Peyer's patch (tissue), 4 donors: ENCODE results near the gene GGTLC2. TPM values are rescaled to one million over a fixed set of nuclear protein-coding genes. Genes with fewer than 3 reads are reported as not detected.
"Not testable (repeated sequence)": the region's sequence is repeated elsewhere in the genome, so short reads cannot be mapped to it uniquely, and the experiment has no call there.

Source experiments
- DNase-seq, 3 donors: peaks; one replicate each; pipeline ENCODE4 v3.0.0-alpha.2; 2017 to 2019
- H3K27ac ChIP-seq, 4 donors: fragments of 200-600 bp; sonication (generic); one replicate each; pipeline ENCODE4 v1.5.1; 2016 to 2019
- H3K27me3 ChIP-seq, 2 donors: fragments of 200-600 bp; sonication (generic); one replicate each; pipeline ENCODE4 v1.5.1; 2019
- H3K36me3 ChIP-seq, 3 donors: fragments of 200-600 bp; sonication (generic); one replicate each; pipeline ENCODE4 v1.5.1; 2016 to 2019
- H3K4me1 ChIP-seq, 4 donors: fragments of 200-600 bp; sonication (generic); one replicate each; pipeline ENCODE4 v1.5.1; 2016 to 2019
- H3K4me3 ChIP-seq, 4 donors: fragments of 200-600 bp; sonication (generic); 1 replicate in 3 of 4; 2 replicates in 1 of 4; pipeline ENCODE4 v1.5.1; 2016 to 2019; ENCODE audit warnings: mild to moderate bottlenecking in 1 of 4
- H3K9me3 ChIP-seq, 4 donors: fragments of 200-600 bp; sonication (generic); one replicate each; pipeline ENCODE4 v1.5.1; 2016 to 2019; ENCODE audit warnings: mild to moderate bottlenecking in 1 of 4
- CTCF ChIP-seq, 6 experiments: fragments of 450-650 bp in 4 of 6; fragments of 200-600 bp in 2 of 6; sonication (generic) in 1 of 6; IDR thresholded peaks; one replicate each; pipeline ENCODE4 v1.5.1; 2017 to 2019; ENCODE audit warnings: antibody characterized with exemption in 6 of 6, mild to moderate bottlenecking in 3 of 6, moderate library complexity in 1 of 6
- total RNA-seq, 4 donors: library from RNA; depleted of rRNA; stranded (reverse); fragments of >200 nt; gene quantifications; one replicate each; pipeline ENCODE4 v1.1.0, GENCODE V29; 2016

The GGTLC2 gene
- total RNA-seq, 4 donors from 2014 or later: not detected

- not testable (repeated sequence) for H3K9me3 ChIP-seq, H3K4me1 ChIP-seq, H3K27me3 ChIP-seq, H3K36me3 ChIP-seq, H3K27ac ChIP-seq, H3K4me3 ChIP-seq
- TF ChIP-seq CTCF (IDR thresholded peaks at IDR 0.05): peak in 2 of 6 experiments; percentile 7 to 8
- DNase-seq: peak in 2 of 3 donors; percentile 48 to 57
Measured at GRCh38 chr22:22636260-22636659, 8.2 kb upstream of the GGTLC2 start.

GRCh38 chr22:22638313-22638712 is 6.1 kb upstream of the GGTLC2 start:
- H3K9me3 ChIP-seq, H3K4me1 ChIP-seq, DNase-seq, H3K27me3 ChIP-seq, H3K4me3 ChIP-seq, H3K27ac ChIP-seq, H3K36me3 ChIP-seq: not testable (repeated sequence)

GRCh38 chr22:22642255-22642654 is 2.2 kb upstream of the GGTLC2 start:
- H3K27me3 ChIP-seq, H3K27ac ChIP-seq, H3K4me1 ChIP-seq, DNase-seq, H3K9me3 ChIP-seq, H3K4me3 ChIP-seq, H3K36me3 ChIP-seq: not testable (repeated sequence)

GRCh38 chr22:22645969-22646368 is 1.6 kb downstream of the GGTLC2 start:
- H3K9me3 ChIP-seq, H3K36me3 ChIP-seq, DNase-seq, H3K27me3 ChIP-seq, H3K4me1 ChIP-seq, H3K4me3 ChIP-seq, H3K27ac ChIP-seq: not testable (repeated sequence)

- not testable (repeated sequence) for H3K4me3 ChIP-seq, H3K36me3 ChIP-seq, H3K4me1 ChIP-seq, H3K27ac ChIP-seq, DNase-seq, H3K9me3 ChIP-seq, H3K27me3 ChIP-seq
- peak; percentile 29 to 52 (median 39) for TF ChIP-seq CTCF (IDR thresholded peaks at IDR 0.05)
Measured at GRCh38 chr22:22647952-22648351, 3.5 kb downstream of the GGTLC2 start.

GRCh38 chr22:22648863-22649536 is 4.6 kb downstream of the GGTLC2 start:
- H3K27ac ChIP-seq, H3K27me3 ChIP-seq, H3K4me3 ChIP-seq, H3K9me3 ChIP-seq, H3K36me3 ChIP-seq, DNase-seq, H3K4me1 ChIP-seq: not testable (repeated sequence)

GRCh38 chr22:22649761-22650160 is 5.3 kb downstream of the GGTLC2 start:
- not testable (repeated sequence) for H3K4me1 ChIP-seq, H3K4me3 ChIP-seq, H3K27ac ChIP-seq, H3K36me3 ChIP-seq, DNase-seq, H3K27me3 ChIP-seq, H3K9me3 ChIP-seq

- H3K27ac ChIP-seq, H3K4me1 ChIP-seq, H3K36me3 ChIP-seq, H3K27me3 ChIP-seq, H3K4me3 ChIP-seq, H3K9me3 ChIP-seq, DNase-seq: not testable (repeated sequence)
Measured at GRCh38 chr22:22650398-22650797, 6.0 kb downstream of the GGTLC2 start.

GRCh38 chr22:22650803-22651515 is 6.5 kb downstream of the GGTLC2 start:
- not testable (repeated sequence) for H3K27me3 ChIP-seq, H3K9me3 ChIP-seq, H3K36me3 ChIP-seq, H3K4me3 ChIP-seq, H3K4me1 ChIP-seq, H3K27ac ChIP-seq
- DNase-seq: peak in 1 of 3 donors; percentile 13

- not testable (repeated sequence) for H3K27me3 ChIP-seq, H3K27ac ChIP-seq, H3K9me3 ChIP-seq, H3K4me3 ChIP-seq, H3K36me3 ChIP-seq, H3K4me1 ChIP-seq
- peak in 1 of 3 donors; percentile 20 for DNase-seq
Measured at GRCh38 chr22:22651593-22651992, 7.2 kb downstream of the GGTLC2 start.

GRCh38 chr22:22652102-22652501 is 7.7 kb downstream of the GGTLC2 start:
- H3K9me3 ChIP-seq, H3K36me3 ChIP-seq, H3K4me3 ChIP-seq, H3K4me1 ChIP-seq, H3K27ac ChIP-seq, H3K27me3 ChIP-seq: not testable (repeated sequence)
- peak in 1 of 3 donors; percentile 5 for DNase-seq

- not testable (repeated sequence) for DNase-seq, H3K4me3 ChIP-seq, H3K27ac ChIP-seq, H3K4me1 ChIP-seq, H3K27me3 ChIP-seq, H3K36me3 ChIP-seq, H3K9me3 ChIP-seq
Measured at GRCh38 chr22:22652573-22652972, 8.2 kb downstream of the GGTLC2 start.

GRCh38 chr22:22653677-22654381 is 9.4 kb downstream of the GGTLC2 start:
- not testable (repeated sequence) for H3K27me3 ChIP-seq, H3K4me3 ChIP-seq, H3K4me1 ChIP-seq, H3K36me3 ChIP-seq, H3K9me3 ChIP-seq, DNase-seq, H3K27ac ChIP-seq
